ENCODE results near the gene FOXP1.

Gene FOXP1

GRCh38 chr3:71583566-71584393 is at the start of gene FOXP1:
Gene FOXP1, minus strand, starts transcription at chr3:71583728. Its CDS starts 385,347 bp downstream, at chr3:71198381.
- DNase-seq (ENCODE audit: low spot score), result no peak

DNA sequence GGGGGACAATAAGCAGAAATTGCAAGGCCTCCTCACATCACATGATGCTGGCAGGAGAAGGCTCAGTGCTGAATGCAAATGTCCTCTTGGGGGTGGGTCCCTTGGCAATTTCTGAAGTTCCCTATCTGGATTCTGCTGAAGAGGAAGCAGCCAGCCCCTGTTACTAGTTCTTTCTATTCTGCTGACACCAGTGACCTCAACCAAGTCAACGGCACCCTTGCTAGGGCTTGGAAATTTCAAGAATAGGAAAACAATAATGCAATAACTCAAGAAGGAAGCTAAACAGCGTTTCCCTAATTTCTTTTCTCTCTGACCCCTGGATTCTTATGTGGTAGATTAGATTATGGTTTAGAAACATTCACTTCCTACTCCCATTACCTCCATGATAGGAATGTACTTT is 46.2 kb upstream of the FOXP1 start:
- DNase-seq (ENCODE audit: low spot score), result no peak

DNA sequence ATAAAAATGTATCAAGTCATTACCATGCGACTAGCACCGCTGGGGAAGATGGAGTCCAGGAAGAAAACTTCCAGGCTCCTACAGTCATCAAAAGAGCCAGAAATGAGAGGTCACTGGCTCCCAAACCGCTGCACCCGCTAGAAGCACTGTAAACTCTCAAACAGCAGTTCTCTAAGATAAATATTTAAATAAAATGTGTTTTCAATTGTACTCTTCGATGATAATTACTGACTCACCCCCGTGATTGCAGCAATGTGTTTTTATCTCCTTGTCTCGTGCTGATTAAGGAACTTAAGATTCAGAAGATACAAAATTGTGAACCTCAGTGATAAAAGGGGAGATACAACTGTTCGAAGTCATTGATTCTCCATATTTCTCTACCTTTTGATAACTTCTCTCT is 45.8 kb upstream of the FOXP1 start:
- no peak for DNase-seq (ENCODE audit: low spot score)

DNA sequence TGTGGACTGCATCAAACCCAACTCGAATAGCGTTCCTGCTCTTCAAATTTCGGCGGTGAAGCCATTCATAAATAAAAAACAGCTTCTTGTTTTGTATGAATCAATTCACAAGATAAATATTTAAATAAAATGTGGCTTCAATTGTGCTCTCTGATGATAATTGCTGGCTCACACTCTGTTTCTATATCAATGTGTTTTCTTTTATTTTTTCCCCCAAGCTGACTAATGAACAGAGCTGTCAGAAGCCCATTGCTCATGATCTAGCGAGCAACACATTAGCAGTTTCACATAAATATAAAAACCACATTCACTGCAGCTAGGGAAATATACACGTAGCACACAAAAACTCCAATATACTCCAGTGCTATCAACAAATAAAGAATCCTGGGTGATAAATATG is 45.0 kb upstream of the FOXP1 start:
- DNase-seq (ENCODE audit: low spot score), result no peak

GRCh38 chr3:71625676-71626075 is 42.1 kb upstream of the FOXP1 start:
- DNase-seq (ENCODE audit: low spot score), result no peak

- DNase-seq (ENCODE audit: low spot score), result no peak
Observed at GRCh38 chr3:71621825-71622537, 38.5 kb upstream of the FOXP1 start.

GRCh38 chr3:71618538-71618937 is 35.0 kb upstream of the FOXP1 start:
- DNase-seq (ENCODE audit: low spot score), result no peak

GRCh38 chr3:71616571-71617021 is 33.1 kb upstream of the FOXP1 start:
- no peak for DNase-seq (ENCODE audit: low spot score)

DNA sequence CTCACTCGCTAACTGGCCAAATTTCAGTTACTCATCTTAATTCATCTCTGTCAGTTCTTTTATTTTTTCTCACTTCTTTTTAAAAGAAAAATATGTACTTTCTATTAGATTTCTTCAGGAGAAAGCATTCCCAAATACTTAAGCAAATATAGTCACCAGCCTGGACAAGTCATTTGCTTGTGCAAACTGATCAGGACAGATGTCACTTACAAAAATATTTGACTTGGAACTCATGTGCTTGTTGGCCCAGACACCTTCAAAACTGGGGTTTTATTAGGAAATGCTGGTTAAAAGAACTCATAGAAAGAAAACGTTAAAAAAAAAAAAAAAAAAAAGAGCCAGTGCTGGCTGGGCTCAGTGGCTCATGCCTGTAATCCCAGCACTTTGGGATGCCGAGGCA is 31.3 kb upstream of the FOXP1 start:
- DNase-seq (ENCODE audit: low spot score), result no peak

DNA sequence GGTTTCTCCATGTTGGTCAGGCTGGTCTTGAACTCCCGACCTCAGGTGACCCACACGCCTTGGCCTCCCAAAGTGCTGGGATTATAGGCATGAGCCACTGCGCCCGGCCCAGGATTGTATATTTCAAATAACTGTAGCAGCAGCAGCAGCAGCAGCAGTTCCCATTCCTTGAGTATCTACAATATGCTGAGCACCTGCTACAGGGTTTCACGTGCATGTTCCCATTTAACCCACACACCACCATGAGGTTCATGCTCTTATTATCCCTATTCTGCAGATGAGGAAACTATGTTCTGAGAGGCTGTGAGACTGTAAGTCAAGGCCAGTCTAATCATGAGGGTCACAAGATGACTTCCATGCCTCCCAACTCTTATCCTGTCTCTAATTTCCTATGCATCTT is 30.9 kb upstream of the FOXP1 start:
- DNase-seq (ENCODE audit: low spot score), result no peak

- no peak for DNase-seq (ENCODE audit: low spot score)
Observed at GRCh38 chr3:71611099-71611498, 27.6 kb upstream of the FOXP1 start.

- DNase-seq (ENCODE audit: low spot score), result no peak
Observed at GRCh38 chr3:71607364-71607763, 23.8 kb upstream of the FOXP1 start.

DNA sequence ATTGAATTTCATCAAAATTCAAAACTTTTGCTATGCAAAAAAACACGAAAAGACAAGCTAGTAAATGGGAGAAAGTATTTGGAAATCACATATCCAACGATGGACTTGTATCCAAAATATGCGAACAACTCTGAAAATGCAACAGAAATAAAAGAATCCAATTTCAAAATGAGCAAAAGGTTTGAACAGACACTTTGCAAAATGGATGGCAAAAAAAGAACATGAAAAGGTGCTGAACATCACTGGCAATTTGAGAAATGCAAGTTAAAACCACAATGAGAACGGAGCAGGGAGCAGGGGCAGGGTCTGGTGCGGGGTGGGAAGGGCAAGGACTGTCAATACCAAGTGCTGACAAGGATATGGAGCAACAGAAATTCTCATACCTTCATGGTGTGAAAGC is 23.1 kb upstream of the FOXP1 start:
- DNase-seq (ENCODE audit: low spot score), result no peak

GRCh38 chr3:71602256-71602655 is 18.7 kb upstream of the FOXP1 start:
- no peak for DNase-seq (ENCODE audit: low spot score)

DNA sequence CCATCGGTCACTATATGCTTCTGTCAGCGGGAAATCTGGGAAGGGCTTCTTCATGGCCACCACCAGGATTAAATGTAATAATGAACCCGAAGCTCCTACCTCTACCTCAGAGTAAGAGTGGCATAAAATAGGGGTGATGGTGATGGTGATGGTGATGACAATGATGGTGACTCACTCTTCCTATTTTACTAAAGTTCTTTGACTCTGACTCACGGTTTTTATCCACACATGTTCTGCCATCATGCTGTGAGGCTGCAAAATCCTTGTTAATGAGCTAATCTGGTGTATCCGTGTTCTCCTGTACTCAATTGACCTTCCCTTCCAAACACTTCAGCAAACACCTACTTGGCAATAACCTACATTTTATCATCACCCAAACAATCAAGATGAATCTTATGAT is 18.3 kb upstream of the FOXP1 start:
- no peak for DNase-seq (ENCODE audit: low spot score)

GRCh38 chr3:71600646-71601288 is 17.2 kb upstream of the FOXP1 start:
- no peak for DNase-seq (ENCODE audit: low spot score)

DNA sequence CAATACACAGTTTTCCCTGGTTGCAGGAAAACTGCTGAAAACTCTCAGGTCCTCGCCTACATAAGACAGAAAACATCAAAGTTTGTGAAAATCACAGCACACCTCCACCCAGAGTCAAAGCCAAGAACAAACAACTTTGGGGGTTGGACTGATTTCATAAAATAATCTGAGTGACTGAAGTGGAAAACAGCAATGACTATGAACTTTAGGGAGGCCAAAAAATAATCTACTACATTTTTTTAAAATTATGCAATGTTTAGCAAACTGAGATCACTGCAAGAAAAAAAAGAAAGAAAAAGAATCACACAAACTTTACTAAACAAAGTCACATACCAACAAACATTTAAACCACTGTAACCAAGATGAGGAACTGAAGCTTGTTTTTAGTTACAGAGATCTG is 15.9 kb upstream of the FOXP1 start:
- no peak for DNase-seq (ENCODE audit: low spot score)

DNA sequence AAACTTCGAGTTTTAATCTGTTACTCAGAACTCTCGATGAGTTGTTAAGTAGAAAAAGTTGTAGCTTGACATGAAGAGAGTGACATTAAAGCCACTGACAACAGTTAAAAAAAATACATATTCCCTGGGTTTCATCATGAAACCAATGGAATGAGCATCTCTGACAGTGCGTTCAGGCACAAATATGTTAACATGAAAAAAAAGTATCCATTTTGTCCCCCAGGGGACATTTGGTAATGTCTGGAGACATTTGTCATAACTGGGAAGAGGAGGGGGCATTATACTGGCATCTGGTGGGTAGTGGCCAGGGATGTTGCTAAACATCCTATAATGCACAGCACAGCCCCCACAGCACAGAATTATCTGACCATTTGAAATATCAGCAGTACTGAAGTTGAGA is 14.8 kb upstream of the FOXP1 start:
- no peak for DNase-seq (ENCODE audit: low spot score)

DNA sequence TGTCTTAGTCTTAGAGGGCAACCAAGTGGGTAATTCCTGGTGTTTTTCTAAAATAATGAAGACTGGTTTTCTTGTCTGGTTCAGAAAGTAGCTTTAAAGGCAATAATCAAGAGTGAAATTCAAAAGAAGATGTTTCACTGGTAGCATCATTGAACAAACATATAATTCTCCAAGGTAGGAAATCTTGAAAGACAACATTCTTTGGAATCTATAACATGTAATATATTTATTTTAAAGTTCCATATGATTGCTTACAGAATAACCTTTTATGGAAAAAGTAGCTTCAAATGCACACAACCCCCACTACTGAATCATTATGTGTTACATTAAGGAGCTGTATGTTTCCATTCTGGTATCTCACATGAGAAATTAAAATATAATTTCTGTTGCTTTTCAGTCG is 13.8 kb upstream of the FOXP1 start:
- no peak for DNase-seq (ENCODE audit: low spot score)

DNA sequence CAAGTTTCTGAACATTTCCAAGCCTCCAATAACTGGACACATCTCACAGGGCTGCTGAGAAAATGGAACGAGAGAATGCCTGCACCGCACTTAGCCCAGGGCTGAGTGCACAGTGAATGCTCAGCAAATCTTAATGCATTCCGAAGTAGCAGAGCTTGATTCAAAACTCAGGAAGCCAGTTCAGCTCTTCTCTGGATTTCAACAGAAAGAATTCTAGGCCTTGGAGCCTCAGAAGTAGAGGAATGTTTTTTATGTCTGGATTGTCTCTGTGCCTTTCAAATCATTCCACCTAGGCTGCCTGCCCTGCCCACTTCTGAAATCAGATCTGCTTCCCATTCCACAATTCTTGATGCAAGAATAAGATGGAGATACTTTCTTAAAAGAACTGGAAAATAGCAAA is 9.6 kb upstream of the FOXP1 start:
- DNase-seq (ENCODE audit: low spot score), result no peak

DNA sequence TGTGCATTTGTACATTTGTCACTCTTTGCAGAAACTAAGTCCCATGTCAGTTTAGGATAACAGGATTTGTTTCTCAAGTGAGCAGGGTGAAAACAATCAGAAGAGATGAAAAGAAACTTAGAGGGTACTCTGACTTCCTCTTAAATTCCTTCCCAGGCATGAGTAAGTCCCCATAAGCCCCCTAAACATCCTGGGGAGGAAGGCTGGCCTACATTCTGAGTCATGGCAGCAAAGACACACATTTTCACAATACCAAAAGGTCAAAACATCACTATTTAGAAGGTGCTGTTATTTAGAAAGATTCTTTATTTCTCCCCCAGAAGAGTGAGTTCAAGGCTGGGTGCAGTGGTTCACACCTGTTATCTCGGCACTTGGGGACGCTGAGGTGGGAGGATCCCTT is 7.6 kb upstream of the FOXP1 start:
- no peak for DNase-seq (ENCODE audit: low spot score)

DNA sequence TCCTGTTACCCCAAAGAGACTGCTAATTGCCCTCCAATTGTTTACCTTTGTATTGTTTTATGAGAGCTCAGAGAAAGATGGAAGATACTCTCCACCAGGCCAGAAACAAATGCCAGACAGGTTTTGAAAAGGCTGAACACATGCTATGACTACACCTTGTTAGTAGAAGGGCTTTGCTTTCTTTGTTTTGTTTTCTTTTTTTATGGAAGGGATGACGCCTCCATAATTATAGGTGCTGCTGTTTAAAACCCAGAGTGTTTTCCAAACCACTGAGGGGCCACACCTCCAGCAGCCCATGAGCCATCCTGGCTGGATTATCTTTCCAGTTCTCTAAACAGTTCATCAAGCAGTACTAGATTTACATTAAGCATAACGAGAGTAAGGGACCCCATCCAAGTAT is 5.6 kb upstream of the FOXP1 start:
- no peak for DNase-seq (ENCODE audit: low spot score)

- no peak for DNase-seq (ENCODE audit: low spot score)
Observed at GRCh38 chr3:71587958-71588357, 4.4 kb upstream of the FOXP1 start.

All from kidney capillary endothelial cell (primary cell).